22Rv1 (cell line): ENCODE measurements around the gene IQSEC1.

Experiments
- H3K27ac ChIP-seq: fragments of 450-650 bp; 2 replicates; pipeline ENCODE4 v1.5.1; 2017
- CTCF ChIP-seq: fragments of 450-650 bp; IDR thresholded peaks from 2 replicates; pipeline ENCODE4 v1.5.1; 2017; ENCODE audit warnings: mild to moderate bottlenecking
- ZFX ChIP-seq: fragments of 450-650 bp; IDR thresholded peaks from 2 replicates; pipeline ENCODE4 v1.6.1; 2017; ENCODE audit warnings: antibody characterized with exemption, borderline replicate concordance

Gene IQSEC1

GRCh38 chr3:12901623-12902045 lies 171.6 kb downstream of the IQSEC1 start:
- no peak overlapping the region for H3K27ac ChIP-seq
- TF ChIP-seq ZFX, result no peak

- TF ChIP-seq CTCF (no peak), ZFX (no peak)
- no peak overlapping the region for H3K27ac ChIP-seq
Measured at GRCh38 chr3:12900885-12901411, 172.3 kb downstream of the IQSEC1 start.

GRCh38 chr3:12898965-12899755 lies 174.1 kb downstream of the IQSEC1 start:
- H3K27ac ChIP-seq, result no peak overlapping the region
- no peak for TF ChIP-seq ZFX
- TF ChIP-seq CTCF, result no peak

- no peak overlapping the region for H3K27ac ChIP-seq
- no peak for TF ChIP-seq CTCF
- no peak for TF ChIP-seq ZFX
Measured at GRCh38 chr3:12898290-12898964, 174.8 kb downstream of the IQSEC1 start.

- no peak overlapping the region for H3K27ac ChIP-seq
- TF ChIP-seq CTCF, result no peak
- TF ChIP-seq ZFX, result no peak
Measured at GRCh38 chr3:12897381-12898289, 175.6 kb downstream of the IQSEC1 start.

GRCh38 chr3:12896063-12896985 lies 176.9 kb downstream of the IQSEC1 start:
- no peak for TF ChIP-seq ZFX
- TF ChIP-seq CTCF, result no peak

More at GRCh38 chr3:12896063-12896985, 176.9 kb downstream of the IQSEC1 start:
- no peak overlapping the region for H3K27ac ChIP-seq
